NCI-H1092 (cell line): ENCODE results near the gene C1QTNF12.

Experiments used
- DNase-seq: peaks from one replicate; lab custom pipeline; 2025; lab: John Stamatoyannopoulos, UW

C1QTNF12 gene

GRCh38 chr1:1228596-1229321 is 17.8 kb downstream of the C1QTNF12 start:
- DNase-seq, result no peak

- no peak for DNase-seq
Measured at GRCh38 chr1:1228187-1228586, 18.3 kb downstream of the C1QTNF12 start.

GRCh38 chr1:1227386-1227785 is 19.1 kb downstream of the C1QTNF12 start:
- DNase-seq, result no peak

- no peak for DNase-seq
Measured at GRCh38 chr1:1226566-1227362, 19.8 kb downstream of the C1QTNF12 start.

- no peak for DNase-seq
Measured at GRCh38 chr1:1225913-1226312, 20.6 kb downstream of the C1QTNF12 start.

- DNase-seq, result no peak
Measured at GRCh38 chr1:1225238-1225845, 21.2 kb downstream of the C1QTNF12 start.

- no peak for DNase-seq
Measured at GRCh38 chr1:1223891-1224290, 22.6 kb downstream of the C1QTNF12 start.

GRCh38 chr1:1223321-1223720 is 23.2 kb downstream of the C1QTNF12 start:
- no peak for DNase-seq

GRCh38 chr1:1222575-1223225 is 23.8 kb downstream of the C1QTNF12 start:
- DNase-seq, result no peak

- no peak for DNase-seq
Measured at GRCh38 chr1:1221887-1222574, 24.5 kb downstream of the C1QTNF12 start.

GRCh38 chr1:1220197-1220596 is 26.3 kb downstream of the C1QTNF12 start:
- DNase-seq, result no peak

- no peak for DNase-seq
Measured at GRCh38 chr1:1219341-1219740, 27.2 kb downstream of the C1QTNF12 start.

- no peak for DNase-seq
Measured at GRCh38 chr1:1218524-1219200, 27.9 kb downstream of the C1QTNF12 start.

- no peak for DNase-seq
Measured at GRCh38 chr1:1217621-1218523, 28.6 kb downstream of the C1QTNF12 start.

- DNase-seq, result no peak
Measured at GRCh38 chr1:1216770-1217620, 29.5 kb downstream of the C1QTNF12 start.

- no peak for DNase-seq
Measured at GRCh38 chr1:1215881-1216605, 30.5 kb downstream of the C1QTNF12 start.

GRCh38 chr1:1215080-1215676 is 31.3 kb downstream of the C1QTNF12 start:
- no peak for DNase-seq
